ENCODE results near the gene HYKK.
A peak's percentile ranks its signal among the peaks of the same experiment; 100 is the strongest.

HYKK gene

DNA sequence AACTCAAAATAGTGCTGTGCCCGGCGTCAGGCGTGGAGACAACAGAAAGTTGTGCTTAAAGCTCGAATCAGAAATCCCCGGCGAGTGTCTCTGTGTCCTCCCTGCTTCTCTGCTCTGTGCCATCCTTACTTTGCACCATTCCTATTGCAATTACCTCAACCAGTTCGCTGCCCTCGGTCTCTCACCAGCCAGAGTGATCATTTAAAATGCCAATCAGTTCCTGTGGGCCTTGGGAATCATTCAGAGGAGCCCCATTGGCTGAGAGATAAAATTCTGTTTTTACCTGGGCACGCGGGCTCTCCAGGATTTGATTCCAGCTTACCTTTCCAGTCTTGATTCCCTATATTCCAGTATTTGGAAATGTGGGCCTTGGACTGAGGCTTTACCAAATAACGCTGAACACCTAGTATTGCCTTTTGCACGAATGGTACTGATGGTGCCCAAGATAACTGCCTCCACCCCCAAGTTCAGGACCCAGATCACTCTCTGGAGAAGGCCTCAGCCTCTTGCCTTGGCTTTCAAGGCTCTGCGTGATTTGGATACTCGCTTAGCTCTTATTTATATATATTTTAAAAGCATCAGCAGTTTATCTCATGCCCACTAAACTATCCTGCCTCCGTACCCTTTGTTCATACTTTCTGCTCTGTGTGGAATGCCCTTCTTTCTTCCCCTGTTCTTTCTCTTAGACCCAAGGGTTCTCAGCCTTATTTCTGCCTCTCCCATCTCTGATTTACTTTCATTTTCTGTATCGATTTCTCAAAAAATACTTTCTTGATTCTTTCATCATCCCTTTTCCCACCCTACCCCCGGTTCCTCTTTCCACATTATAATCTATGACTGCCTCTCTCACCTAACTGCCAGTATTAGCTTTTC lies 33.7 kb downstream of the HYKK start:
- peak overlapping the region; percentile 88 for H2AFZ ChIP-seq (ENCODE audit: low read length)
- no peak for TF ChIP-seq EZH2phosphoT487 (IDR thresholded peaks at IDR 0.05; ENCODE audit: borderline replicate concordance)
- TF ChIP-seq, protein P1, sequence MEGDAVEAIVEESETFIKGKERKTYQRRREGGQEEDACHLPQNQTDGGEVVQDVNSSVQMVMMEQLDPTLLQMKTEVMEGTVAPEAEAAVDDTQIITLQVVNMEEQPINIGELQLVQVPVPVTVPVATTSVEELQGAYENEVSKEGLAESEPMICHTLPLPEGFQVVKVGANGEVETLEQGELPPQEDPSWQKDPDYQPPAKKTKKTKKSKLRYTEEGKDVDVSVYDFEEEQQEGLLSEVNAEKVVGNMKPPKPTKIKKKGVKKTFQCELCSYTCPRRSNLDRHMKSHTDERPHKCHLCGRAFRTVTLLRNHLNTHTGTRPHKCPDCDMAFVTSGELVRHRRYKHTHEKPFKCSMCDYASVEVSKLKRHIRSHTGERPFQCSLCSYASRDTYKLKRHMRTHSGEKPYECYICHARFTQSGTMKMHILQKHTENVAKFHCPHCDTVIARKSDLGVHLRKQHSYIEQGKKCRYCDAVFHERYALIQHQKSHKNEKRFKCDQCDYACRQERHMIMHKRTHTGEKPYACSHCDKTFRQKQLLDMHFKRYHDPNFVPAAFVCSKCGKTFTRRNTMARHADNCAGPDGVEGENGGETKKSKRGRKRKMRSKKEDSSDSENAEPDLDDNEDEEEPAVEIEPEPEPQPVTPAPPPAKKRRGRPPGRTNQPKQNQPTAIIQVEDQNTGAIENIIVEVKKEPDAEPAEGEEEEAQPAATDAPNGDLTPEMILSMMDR (conservative IDR thresholded peaks at IDR 0.05; ENCODE audit: low read length): no peak
- H3K9me3 ChIP-seq (ENCODE audit: insufficient read depth, low read depth, low read length): no peaks in the 10 kb centered on the region

DNA sequence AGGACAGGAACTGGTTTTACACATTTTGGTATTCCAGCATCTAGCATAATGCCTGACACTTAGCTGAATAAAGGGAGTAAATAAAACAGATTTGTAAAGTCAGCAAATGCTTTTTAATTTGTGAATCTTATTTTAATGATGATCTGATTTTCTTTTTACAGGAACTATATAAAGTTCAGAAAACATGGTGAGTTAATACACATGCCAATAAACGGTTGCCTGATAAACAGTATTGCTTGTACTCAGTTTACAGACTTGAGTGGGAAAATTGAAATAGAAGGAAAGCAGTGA lies 34.3 kb downstream of the HYKK start:
- H4K20me1 ChIP-seq (ENCODE audit: insufficient read depth, low read length, poor library complexity, severe bottlenecking): peaks cover 48% of the 10 kb centered on the region
- H3K9ac ChIP-seq (ENCODE audit: low read depth, low read length, poor library complexity, severe bottlenecking): peak overlapping the region; percentile 91
- H3K4me1 ChIP-seq (ENCODE audit: insufficient read depth, low read length, poor library complexity, severe bottlenecking): peaks cover 45% of the 10 kb centered on the region
- H3K9me2 ChIP-seq (replicated peaks; ENCODE audit: low read depth, low read length): no peaks in the 10 kb centered on the region
- H3F3A ChIP-seq (ENCODE audit: low read depth): no peaks in the 10 kb centered on the region
- H3K27me3 ChIP-seq (ENCODE audit: insufficient read depth, low read length, poor library complexity, severe bottlenecking): no peaks in the 10 kb centered on the region
- no peak overlapping the region for H2AFZ ChIP-seq (ENCODE audit: low read length)
- peaks cover 66% of the 10 kb centered on the region for H3K79me2 ChIP-seq (ENCODE audit: insufficient read depth, low read length)
- peak overlapping the region; percentile 97 for H3K4me2 ChIP-seq (ENCODE audit: low read depth, low read length, poor library complexity, severe bottlenecking)
- H3K9me3 ChIP-seq (ENCODE audit: insufficient read depth, low read depth, low read length): no peaks in the 10 kb centered on the region
- peaks cover 27% of the 10 kb centered on the region for H3K36me3 ChIP-seq (ENCODE audit: insufficient read depth, low read length)
- H3K4me3 ChIP-seq (ENCODE audit: low read length, poor library complexity, severe bottlenecking): peak overlapping the region; percentile 95
- TF ChIP-seq EZH2phosphoT487 (IDR thresholded peaks at IDR 0.05; ENCODE audit: borderline replicate concordance): no peak
- TF ChIP-seq, protein P1 (conservative IDR thresholded peaks at IDR 0.05; ENCODE audit: low read length): no peak

More for the DNA sequence above, 33.7 kb downstream of the HYKK start:
- peak overlapping the region; percentile 91 for H3K9ac ChIP-seq (ENCODE audit: low read depth, low read length, poor library complexity, severe bottlenecking)
- peaks cover 22% of the 10 kb centered on the region for H3K36me3 ChIP-seq (ENCODE audit: insufficient read depth, low read length)
- H3K4me1 ChIP-seq (ENCODE audit: insufficient read depth, low read length, poor library complexity, severe bottlenecking): peaks cover 45% of the 10 kb centered on the region
- H3F3A ChIP-seq (ENCODE audit: low read depth): no peaks in the 10 kb centered on the region
- H3K4me3 ChIP-seq (ENCODE audit: low read length, poor library complexity, severe bottlenecking): peak overlapping the region; percentile 95
- H3K79me2 ChIP-seq (ENCODE audit: insufficient read depth, low read length): peaks cover 61% of the 10 kb centered on the region
- no peaks in the 10 kb centered on the region for H3K27me3 ChIP-seq (ENCODE audit: insufficient read depth, low read length, poor library complexity, severe bottlenecking)
- no peaks in the 10 kb centered on the region for H3K9me2 ChIP-seq (replicated peaks; ENCODE audit: low read depth, low read length)
- peak overlapping the region; percentile 97 for H3K4me2 ChIP-seq (ENCODE audit: low read depth, low read length, poor library complexity, severe bottlenecking)
- peaks cover 48% of the 10 kb centered on the region for H4K20me1 ChIP-seq (ENCODE audit: insufficient read depth, low read length, poor library complexity, severe bottlenecking)

DNA sequence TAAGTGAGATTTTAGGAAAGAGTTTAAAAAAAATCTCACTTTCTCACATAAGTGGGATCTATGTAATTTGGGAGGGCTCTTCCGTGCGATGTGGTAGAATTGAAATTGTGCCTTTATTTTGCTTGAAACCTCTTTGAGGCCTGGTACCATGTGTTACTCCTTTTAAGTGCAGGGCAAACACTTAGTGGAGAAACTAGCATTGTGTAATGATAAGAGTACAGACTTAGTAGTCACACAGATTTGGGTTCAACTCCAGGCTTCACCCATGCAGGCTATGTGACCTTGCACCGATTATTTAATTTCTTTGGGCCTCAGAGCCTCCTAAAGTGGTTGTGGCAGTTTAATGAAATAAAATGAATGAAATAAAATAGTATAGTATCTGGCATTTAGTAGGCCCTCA lies 35.3 kb downstream of the HYKK start:
- Histone ChIP-seq H2AFZ (ENCODE audit: low read length) (no peak overlapping the region), H4K20me1 (ENCODE audit: insufficient read depth, low read length, poor library complexity, severe bottlenecking) (peaks cover 52% of the 10 kb centered on the region), H3K9me3 (ENCODE audit: insufficient read depth, low read depth, low read length) (no peaks in the 10 kb centered on the region), H3K4me1 (ENCODE audit: insufficient read depth, low read length, poor library complexity, severe bottlenecking) (peaks cover 45% of the 10 kb centered on the region), H3K79me2 (ENCODE audit: insufficient read depth, low read length) (peaks cover 66% of the 10 kb centered on the region), H3F3A (ENCODE audit: low read depth) (no peaks in the 10 kb centered on the region), H3K4me3 (ENCODE audit: low read length, poor library complexity, severe bottlenecking) (peak overlapping the region; percentile 95), H3K36me3 (ENCODE audit: insufficient read depth, low read length) (peaks cover 37% of the 10 kb centered on the region), H3K27me3 (ENCODE audit: insufficient read depth, low read length, poor library complexity, severe bottlenecking) (no peaks in the 10 kb centered on the region), H3K4me2 (ENCODE audit: low read depth, low read length, poor library complexity, severe bottlenecking) (peak overlapping the region; percentile 97), H3K9me2 (replicated peaks; ENCODE audit: low read depth, low read length) (no peaks in the 10 kb centered on the region), H3K9ac (ENCODE audit: low read depth, low read length, poor library complexity, severe bottlenecking) (peak overlapping the region; percentile 91)
- no peak for TF ChIP-seq EZH2phosphoT487 (IDR thresholded peaks at IDR 0.05; ENCODE audit: borderline replicate concordance)
- TF ChIP-seq, protein P1 (conservative IDR thresholded peaks at IDR 0.05; ENCODE audit: low read length): no peak
